OCI-LY1 (cell line): ENCODE measurements around the gene YIF1A.

Source experiments
- EZH2 ChIP-seq: fragments of 200-600 bp; sonication (generic), shearing (Covaris generic); IDR thresholded peaks from 2 replicates; pipeline ENCODE4 v1.8.0; 2017; ENCODE audit warnings: borderline replicate concordance, mixed run types, mild to moderate bottlenecking, antibody characterized with exemption, low read length, moderate library complexity, mixed read lengths
- TF ChIP-seq, protein P1 (sequence below): fragments of 200-600 bp; sonication (generic), shearing (Covaris generic); IDR thresholded peaks from 2 replicates; pipeline ENCODE4 v1.5.1; 2017; ENCODE audit warnings: mild to moderate bottlenecking, antibody characterized with exemption, low read length, moderate library complexity, mixed read lengths

DNA sequence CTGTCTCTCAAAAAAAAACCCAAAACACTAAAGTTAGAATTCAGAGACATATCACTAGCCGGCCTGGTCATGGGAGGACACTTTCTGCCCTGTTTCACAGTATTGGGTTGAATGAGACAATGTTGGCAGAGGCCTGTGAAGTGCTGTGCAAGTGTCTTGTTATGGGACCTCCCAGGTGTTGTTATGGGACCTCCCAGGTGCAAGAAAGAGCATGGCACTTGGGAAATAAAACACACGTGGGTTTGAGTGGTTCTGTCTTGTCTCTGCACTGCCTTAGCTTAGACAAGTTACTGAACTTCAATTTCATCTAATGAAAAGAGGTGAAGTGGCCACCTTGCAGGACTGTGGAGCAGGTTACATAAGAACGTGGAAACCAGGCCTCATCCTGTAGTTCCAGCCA lies 49.4 kb downstream of the YIF1A start:
- TF ChIP-seq, protein P1, sequence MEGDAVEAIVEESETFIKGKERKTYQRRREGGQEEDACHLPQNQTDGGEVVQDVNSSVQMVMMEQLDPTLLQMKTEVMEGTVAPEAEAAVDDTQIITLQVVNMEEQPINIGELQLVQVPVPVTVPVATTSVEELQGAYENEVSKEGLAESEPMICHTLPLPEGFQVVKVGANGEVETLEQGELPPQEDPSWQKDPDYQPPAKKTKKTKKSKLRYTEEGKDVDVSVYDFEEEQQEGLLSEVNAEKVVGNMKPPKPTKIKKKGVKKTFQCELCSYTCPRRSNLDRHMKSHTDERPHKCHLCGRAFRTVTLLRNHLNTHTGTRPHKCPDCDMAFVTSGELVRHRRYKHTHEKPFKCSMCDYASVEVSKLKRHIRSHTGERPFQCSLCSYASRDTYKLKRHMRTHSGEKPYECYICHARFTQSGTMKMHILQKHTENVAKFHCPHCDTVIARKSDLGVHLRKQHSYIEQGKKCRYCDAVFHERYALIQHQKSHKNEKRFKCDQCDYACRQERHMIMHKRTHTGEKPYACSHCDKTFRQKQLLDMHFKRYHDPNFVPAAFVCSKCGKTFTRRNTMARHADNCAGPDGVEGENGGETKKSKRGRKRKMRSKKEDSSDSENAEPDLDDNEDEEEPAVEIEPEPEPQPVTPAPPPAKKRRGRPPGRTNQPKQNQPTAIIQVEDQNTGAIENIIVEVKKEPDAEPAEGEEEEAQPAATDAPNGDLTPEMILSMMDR = no peak
- no peak for TF ChIP-seq EZH2
